Tibial nerve (tissue), 4 donors: ENCODE data around the gene NCR3LG1. TPM values are rescaled to one million over a fixed set of nuclear protein-coding genes. Genes with fewer than 3 reads are reported as not detected.
A peak's percentile ranks its signal among the peaks of the same experiment; 100 is the strongest.

Experiments used
- DNase-seq, 2 donors: peaks; one replicate each; pipeline ENCODE4 v3.0.0-alpha.2; 2019; ENCODE audit warnings: low spot score in 2 of 2
- H3K27ac ChIP-seq, 4 donors: fragments of 200-600 bp; sonication (generic) in 3 of 4; one replicate each; pipeline ENCODE4 v1.5.1; 2017 to 2019; ENCODE audit warnings: mild to moderate bottlenecking in 1 of 4
- H3K27me3 ChIP-seq, 2 donors: fragments of 200-600 bp; sonication (generic) in 1 of 2; one replicate each; pipeline versions ENCODE4 v1.5.1 to v1.6.0; 2017 to 2019
- H3K36me3 ChIP-seq, 3 donors: fragments of 200-600 bp; sonication (generic); one replicate each; pipeline ENCODE4 v1.5.1; 2018 to 2019
- H3K4me1 ChIP-seq, 4 donors: fragments of 200-600 bp; sonication (generic) in 3 of 4; one replicate each; pipeline ENCODE4 v1.5.1; 2017 to 2019
- H3K4me3 ChIP-seq, 4 donors: fragments of 200-600 bp; sonication (generic) in 3 of 4; one replicate each; pipeline ENCODE4 v1.5.1; 2017 to 2019; ENCODE audit warnings: mild to moderate bottlenecking in 1 of 4, moderate library complexity in 1 of 4
- H3K9me3 ChIP-seq, 4 donors: fragments of 200-600 bp; sonication (generic) in 3 of 4; one replicate each; pipeline ENCODE4 v1.5.1; 2017 to 2019
- CTCF ChIP-seq, 5 experiments: fragments of 200-600 bp in 3 of 5; fragments of 450-650 bp in 2 of 5; sonication (generic) in 3 of 5; IDR thresholded peaks; one replicate each; pipeline ENCODE4 v1.5.1; 2016 to 2019; ENCODE audit warnings: antibody characterized with exemption in 5 of 5, mild to moderate bottlenecking in 3 of 5, moderate library complexity in 2 of 5
- EP300 ChIP-seq, 2 donors: sonication (generic); formaldehyde crosslinking; IDR thresholded peaks; one replicate each; pipeline ENCODE4 v1.6.1; 2017; ENCODE audit warnings: antibody characterized with exemption in 2 of 2, mild to moderate bottlenecking in 1 of 2
- POLR2A ChIP-seq, 2 donors: fragments of 450-650 bp; IDR thresholded peaks; one replicate each; pipeline ENCODE4 v1.6.1; 2017; ENCODE audit warnings: antibody characterized with exemption in 2 of 2, mild to moderate bottlenecking in 2 of 2, moderate library complexity in 2 of 2
- WGBS, 2 donors: methylation state at CpG; one replicate each; pipeline ENCODE4 v1.1.5; 2018; 5-methylcytosine and 5-hydroxymethylcytosine counted together
- total RNA-seq, 4 donors: library from RNA; depleted of rRNA; stranded (reverse); fragments of >200 nt; gene quantifications; one replicate each; pipeline ENCODE4 v1.1.0, GENCODE V29; 2016

Gene NCR3LG1
- total RNA-seq, 4 donors from 2014 or later = 1.0 to 2.2 (median 2.0) TPM

- no peak overlapping the region for H3K4me3 ChIP-seq
- no peaks in the 10 kb centered on the region for H3K9me3 ChIP-seq
- DNase-seq = no peak
- no peaks in the 10 kb centered on the region for H3K27me3 ChIP-seq
- peaks cover 0 to 16% (median 6%) of the 10 kb centered on the region in 4 donors for H3K4me1 ChIP-seq
- H3K27ac ChIP-seq = peak overlapping the region in 2 of 4 donors; percentile 26
- no peaks in the 10 kb centered on the region for H3K36me3 ChIP-seq
- TF ChIP-seq EP300 (IDR thresholded peaks at IDR 0.05) (no peak), POLR2A (IDR thresholded peaks at IDR 0.05) (no peak)
- 82 to 91% methylated on average over 6 to 8 of the region's 8 CpGs for WGBS, 2 donors
Observed at GRCh38 chr11:17406082-17406817, 54.6 kb downstream of the NCR3LG1 start.

- WGBS, 2 donors = 91 to 96% methylated on average over 10 to 13 of the region's 13 CpGs
- Histone ChIP-seq H3K4me3 (no peak overlapping the region), H3K27me3 (no peaks in the 10 kb centered on the region), H3K4me1 (peaks cover 0 to 16% (median 6%) of the 10 kb centered on the region in 4 donors), H3K9me3 (no peaks in the 10 kb centered on the region), H3K36me3 (no peaks in the 10 kb centered on the region), H3K27ac (no peak overlapping the region)
- TF ChIP-seq CTCF (IDR thresholded peaks at IDR 0.05) (no peak), EP300 (IDR thresholded peaks at IDR 0.05) (no peak), POLR2A (IDR thresholded peaks at IDR 0.05) (no peak)
- no peak for DNase-seq
Observed at GRCh38 chr11:17406818-17407149, 55.2 kb downstream of the NCR3LG1 start.

- H3K27me3 ChIP-seq = no peaks in the 10 kb centered on the region
- no peak overlapping the region for H3K4me3 ChIP-seq
- H3K9me3 ChIP-seq = no peaks in the 10 kb centered on the region
- no peak overlapping the region for H3K27ac ChIP-seq
- TF ChIP-seq POLR2A (IDR thresholded peaks at IDR 0.05) (no peak), EP300 (IDR thresholded peaks at IDR 0.05) (no peak), CTCF (IDR thresholded peaks at IDR 0.05) (no peak)
- peaks cover 0 to 16% (median 6%) of the 10 kb centered on the region in 4 donors for H3K4me1 ChIP-seq
- WGBS, 2 donors = 78 to 95% methylated on average over 2 of the region's 2 CpGs
- H3K36me3 ChIP-seq = no peaks in the 10 kb centered on the region
- no peak for DNase-seq
Observed at GRCh38 chr11:17407575-17407974, 56.0 kb downstream of the NCR3LG1 start.

GRCh38 chr11:17408026-17408425 lies 56.4 kb downstream of the NCR3LG1 start:
- 84 to 85% methylated on average over 2 of the region's 2 CpGs for WGBS, 2 donors
- TF ChIP-seq EP300 (IDR thresholded peaks at IDR 0.05) (no peak), CTCF (IDR thresholded peaks at IDR 0.05) (no peak), POLR2A (IDR thresholded peaks at IDR 0.05) (no peak)
- peaks cover 0 to 16% (median 6%) of the 10 kb centered on the region in 4 donors for H3K4me1 ChIP-seq
- no peaks in the 10 kb centered on the region for H3K9me3 ChIP-seq
- H3K4me3 ChIP-seq = no peak overlapping the region
- H3K36me3 ChIP-seq = no peaks in the 10 kb centered on the region
- no peak for DNase-seq
- no peak overlapping the region for H3K27ac ChIP-seq
- no peaks in the 10 kb centered on the region for H3K27me3 ChIP-seq

GRCh38 chr11:17408641-17409040 lies 57.0 kb downstream of the NCR3LG1 start:
- H3K4me3 ChIP-seq = no peak overlapping the region
- H3K4me1 ChIP-seq = peaks cover 0 to 16% (median 6%) of the 10 kb centered on the region in 4 donors
- H3K27me3 ChIP-seq = no peaks in the 10 kb centered on the region
- no peak for TF ChIP-seq POLR2A (IDR thresholded peaks at IDR 0.05)
- no peak for TF ChIP-seq EP300 (IDR thresholded peaks at IDR 0.05)
- no peak for TF ChIP-seq CTCF (IDR thresholded peaks at IDR 0.05)
- 86 to 97% methylated on average over 7 of the region's 7 CpGs for WGBS, 2 donors
- H3K27ac ChIP-seq = no peak overlapping the region
- H3K36me3 ChIP-seq = no peaks in the 10 kb centered on the region
- no peaks in the 10 kb centered on the region for H3K9me3 ChIP-seq
- no peak for DNase-seq
